Endodermal cell (in vitro differentiated cells): Measurements from ENCODE around the gene LHFPL3. TPM values are rescaled to one million over a fixed set of nuclear protein-coding genes. Genes with fewer than 3 reads are reported as not detected.
"Not testable (repeated sequence)": the region's sequence is repeated elsewhere in the genome, so short reads cannot be mapped to it uniquely, and the experiment has no call there.

Source experiments
- DNase-seq: peaks from one replicate; pipeline ENCODE4 v3.0.0-alpha.2; 2017
- H3K27ac ChIP-seq: 2 replicates; pipeline ENCODE4 v1.5.1; 2013; ENCODE audit warnings: mild to moderate bottlenecking, low read depth, low read length, moderate library complexity
- H3K27me3 ChIP-seq: 2 replicates; pipeline ENCODE4 v1.6.1; 2013; ENCODE audit warnings: mild to moderate bottlenecking, low read length, moderate library complexity; ENCODE audit not compliant: insufficient read depth, control insufficient read depth, poor library complexity, severe bottlenecking
- H3K36me3 ChIP-seq: 2 replicates; pipeline ENCODE4 v1.7.0; 2013; ENCODE audit warnings: mild to moderate bottlenecking, low read length, moderate library complexity; ENCODE audit not compliant: control insufficient read depth, insufficient read depth
- H3K4me1 ChIP-seq: one replicate; pipeline ENCODE4 v1.7.0; 2013; ENCODE audit warnings: low read length; ENCODE audit not compliant: control insufficient read depth, insufficient read depth
- H3K4me3 ChIP-seq: 2 replicates; pipeline ENCODE4 v1.5.1; 2013; ENCODE audit warnings: mild to moderate bottlenecking, low read length, moderate library complexity
- H3K9ac ChIP-seq: 2 replicates; pipeline ENCODE4 v1.6.1; 2013; ENCODE audit warnings: mild to moderate bottlenecking, low read length, moderate library complexity; ENCODE audit not compliant: poor library complexity, severe bottlenecking; ENCODE audit errors: extremely low read depth
- H3K9me3 ChIP-seq: 2 replicates; pipeline ENCODE4 v1.6.1; 2013; ENCODE audit warnings: mild to moderate bottlenecking, low read length, moderate library complexity; ENCODE audit not compliant: control insufficient read depth
- H3K27ac Mint-ChIP-seq: 2 replicates; pipeline ENCODE4 v1.8.0; 2020; ENCODE audit warnings: mixed read lengths
- H3K27me3 Mint-ChIP-seq: 2 replicates; pipeline ENCODE4 v1.8.0; 2021; ENCODE audit warnings: mild to moderate bottlenecking, mixed read lengths; ENCODE audit not compliant: insufficient read depth
- H3K36me3 Mint-ChIP-seq: 2 replicates; pipeline ENCODE4 v1.8.0; 2020; ENCODE audit warnings: low read depth, mixed read lengths
- H3K4me1 Mint-ChIP-seq: 2 replicates; pipeline ENCODE4 v1.8.0; 2020; ENCODE audit warnings: mixed read lengths
- H3K4me3 Mint-ChIP-seq: 2 replicates; pipeline ENCODE4 v1.8.0; 2020; ENCODE audit warnings: mild to moderate bottlenecking, moderate library complexity, mixed read lengths
- H3K9me3 Mint-ChIP-seq: 2 replicates; pipeline ENCODE4 v1.8.0; 2020; ENCODE audit warnings: mild to moderate bottlenecking, mixed read lengths
- CTCF ChIP-seq: fragments of 200-600 bp; sonication (generic); conservative IDR thresholded peaks from 2 replicates; pipeline ENCODE4 v1.5.0; 2021; ENCODE audit warnings: antibody characterized with exemption, mild to moderate bottlenecking
- WGBS, 2 experiments: methylation state at CpG; one replicate each; pipeline versions ENCODE4 v1.1.5 to v1.1.7; 2013; ENCODE audit warnings: missing lambda C conversion rate in 2 of 2, mixed read lengths in 1 of 2; ENCODE audit not compliant: insufficient coverage in 1 of 2, insufficient read length in 1 of 2; 5-methylcytosine and 5-hydroxymethylcytosine counted together
- total RNA-seq, 2 donors: library from RNA; stranded (reverse); fragmentation: NEBNext Ultra II Directional in 1 of 2; extraction: Animal tissue kit (Norgen Biotek cat#: 25700) in 1 of 2; gene quantifications; 2 replicates in 1 of 2; 3 replicates in 1 of 2; pipeline ENCODE4 v1.2.1, GENCODE V29; 2021

Gene LHFPL3
- total RNA-seq, 2 donors from 2014 or later, result not detected

GRCh38 chr7:104936546-104936945 lies 608.1 kb downstream of the LHFPL3 start:
- Histone ChIP-seq H3K4me3 (no peak overlapping the region), H3K27ac (no peak overlapping the region), H3K9me3 (no peaks in the 10 kb centered on the region), H3K27me3 (no peaks in the 10 kb centered on the region), H3K36me3 (no peaks in the 10 kb centered on the region), H3K4me1 (no peaks in the 10 kb centered on the region), H3K9ac (no peak overlapping the region)
- H3K27me3 Mint-ChIP-seq, result no peaks in the 10 kb centered on the region
- DNase-seq, result no peak
- no peaks in the 10 kb centered on the region for H3K36me3 Mint-ChIP-seq
- TF ChIP-seq CTCF, result no peak
- H3K4me1 Mint-ChIP-seq, result peaks cover 9% of the 10 kb centered on the region
- no peak overlapping the region for H3K4me3 Mint-ChIP-seq
- H3K9me3 Mint-ChIP-seq, result peaks cover 14% of the 10 kb centered on the region
- WGBS, 2 experiments, result 92 to 98% methylated on average over 8 of the region's 8 CpGs
- H3K27ac Mint-ChIP-seq, result no peak overlapping the region

GRCh38 chr7:104937489-104937888 lies 609.1 kb downstream of the LHFPL3 start:
- not testable (repeated sequence) for H3K27me3 ChIP-seq, DNase-seq, H3K9ac ChIP-seq, H3K4me3 Mint-ChIP-seq, H3K27me3 Mint-ChIP-seq, H3K36me3 Mint-ChIP-seq, H3K36me3 ChIP-seq, H3K4me3 ChIP-seq, H3K4me1 ChIP-seq, H3K27ac Mint-ChIP-seq, H3K4me1 Mint-ChIP-seq, H3K27ac ChIP-seq, H3K9me3 ChIP-seq
- H3K9me3 Mint-ChIP-seq, result peaks cover 14% of the 10 kb centered on the region
- WGBS, 2 experiments, result 60 to 90% methylated on average over 1 to 6 of the region's 6 CpGs

- Mint-ChIP-seq H3K27ac (no peak overlapping the region), H3K4me3 (no peak overlapping the region), H3K27me3 (no peaks in the 10 kb centered on the region), H3K9me3 (peaks cover 15% of the 10 kb centered on the region), H3K4me1 (peaks cover 15% of the 10 kb centered on the region), H3K36me3 (no peaks in the 10 kb centered on the region)
- DNase-seq, result no peak
- no peaks in the 10 kb centered on the region for H3K36me3 ChIP-seq
- H3K9ac ChIP-seq, result no peak overlapping the region
- TF ChIP-seq CTCF, result no peak
- no peaks in the 10 kb centered on the region for H3K9me3 ChIP-seq
- no peak overlapping the region for H3K27ac ChIP-seq
- H3K27me3 ChIP-seq, result no peaks in the 10 kb centered on the region
- H3K4me1 ChIP-seq, result peaks cover 4% of the 10 kb centered on the region
- no peak overlapping the region for H3K4me3 ChIP-seq
- 98 to 100% methylated on average over 1 of the region's 1 CpG for WGBS, 2 experiments
These were observed 610.5 kb downstream of the LHFPL3 start for GRCh38 chr7:104938741-104939390.
